ENCODE data around the gene TALDO1.

- TF ChIP-seq EZH2 (optimal IDR thresholded peaks at IDR 0.05; ENCODE audit: low read depth, low read length) (no peak), CTCF (IDR thresholded peaks at IDR 0.05; ENCODE audit: low read length) (no peak), EZH2phosphoT487 (IDR thresholded peaks at IDR 0.05; ENCODE audit: low read length) (no peak)
Measured at GRCh38 chr11:742571-743201, 4.6 kb upstream of the TALDO1 start.

All from MM.1S (cell line).